ENCODE measurements around the gene SRF. TPM values are rescaled to one million over a fixed set of nuclear protein-coding genes. Genes with fewer than 3 reads are reported as not detected.

SRF gene
- total RNA-seq, 2 experiments from 2014 or later = 22.8 to 23.7 TPM

- Histone ChIP-seq H3K4me3 (ENCODE audit: low read length) (no peak overlapping the region), H3K36me3 (ENCODE audit: insufficient read depth, low read length) (peaks cover 37% of the 10 kb centered on the region), H3K9me3 (ENCODE audit: control insufficient read depth in 1 of 2, insufficient read depth in 1 of 2, low read length in 2 of 2) (no peaks in the 10 kb centered on the region), H3K27ac (ENCODE audit: low read depth in 1 of 2, low read length in 2 of 2) (no peak overlapping the region), H3K27me3 (ENCODE audit: control insufficient read depth in 1 of 2, insufficient read depth in 2 of 2, low read length in 2 of 2) (no peaks in the 10 kb centered on the region), H3K4me1 (ENCODE audit: insufficient read depth, low read length) (no peaks in the 10 kb centered on the region)
- no peak for TF ChIP-seq CTCF (IDR thresholded peaks at IDR 0.05)
- no peak overlapping the region for H3K27ac Mint-ChIP-seq
- no peak overlapping the region for H3K4me3 Mint-ChIP-seq
- ChIA-PET CTCF (interaction anchor here (0.8 kb wide), 1 partner anchor 24 kb away, joined by 4 read pairs; no protein-coding TSS in a partner anchor), POLR2A (no interaction called here)
- H3K36me3 Mint-ChIP-seq (ENCODE audit: low read depth) = peaks cover 47% of the 10 kb centered on the region
- no peaks in the 10 kb centered on the region for H3K4me1 Mint-ChIP-seq (ENCODE audit: low read depth)
- peak in 1 of 14 experiments; percentile 14 for DNase-seq
- intact Hi-C loops (cut with DNase I, micrococcal nuclease) = loop anchor here in 1 of 2 experiments (5.0 kb wide), 1 partner anchor 136 kb away; no protein-coding TSS in a partner anchor
- ATAC-seq (ENCODE audit: poor library complexity) = no peak
- H3K9me3 Mint-ChIP-seq = no peaks in the 10 kb centered on the region
- H3K27me3 Mint-ChIP-seq = no peaks in the 10 kb centered on the region
Observed at GRCh38 chr6:43205849-43206248, 34.8 kb downstream of the SRF start.

GRCh38 chr6:43207286-43207685 lies 36.2 kb downstream of the SRF start:
- intact Hi-C loops (cut with DNase I, micrococcal nuclease) = loop anchor here in 1 of 2 experiments (5.0 kb wide), 1 partner anchor 135 kb away; no protein-coding TSS in a partner anchor
- no peaks in the 10 kb centered on the region for H3K9me3 ChIP-seq (ENCODE audit: control insufficient read depth in 1 of 2, insufficient read depth in 1 of 2, low read length in 2 of 2)
- no peak overlapping the region for H3K4me3 ChIP-seq (ENCODE audit: low read length)
- ATAC-seq (ENCODE audit: poor library complexity) (no peak), DNase-seq (no peak)
- H3K27ac ChIP-seq (ENCODE audit: low read depth in 1 of 2, low read length in 2 of 2) = no peak overlapping the region
- no peaks in the 10 kb centered on the region for H3K4me1 Mint-ChIP-seq (ENCODE audit: low read depth)
- no peaks in the 10 kb centered on the region for H3K4me1 ChIP-seq (ENCODE audit: insufficient read depth, low read length)
- no peaks in the 10 kb centered on the region for H3K27me3 ChIP-seq (ENCODE audit: control insufficient read depth in 1 of 2, insufficient read depth in 2 of 2, low read length in 2 of 2)
- ChIA-PET POLR2A (no interaction called here), CTCF (no interaction called here)
- TF ChIP-seq CTCF (IDR thresholded peaks at IDR 0.05) = no peak
- H3K27ac Mint-ChIP-seq = no peak overlapping the region
- no peaks in the 10 kb centered on the region for H3K9me3 Mint-ChIP-seq
- no peak overlapping the region for H3K4me3 Mint-ChIP-seq
- H3K36me3 ChIP-seq (ENCODE audit: insufficient read depth, low read length) = peaks cover 36% of the 10 kb centered on the region
- peaks cover 40% of the 10 kb centered on the region for H3K36me3 Mint-ChIP-seq (ENCODE audit: low read depth)
- H3K27me3 Mint-ChIP-seq = no peaks in the 10 kb centered on the region

- peaks cover 22% of the 10 kb centered on the region for H3K36me3 ChIP-seq (ENCODE audit: insufficient read depth, low read length)
- H3K9me3 ChIP-seq (ENCODE audit: control insufficient read depth in 1 of 2, insufficient read depth in 1 of 2, low read length in 2 of 2) = no peaks in the 10 kb centered on the region
- peak in 1 of 14 experiments; percentile 20 for DNase-seq
- H3K27ac ChIP-seq (ENCODE audit: low read depth in 1 of 2, low read length in 2 of 2) = no peak overlapping the region
- no peaks in the 10 kb centered on the region for H3K27me3 Mint-ChIP-seq
- H3K9me3 Mint-ChIP-seq = no peaks in the 10 kb centered on the region
- intact Hi-C loops (cut with DNase I, micrococcal nuclease) = no loop called here
- CTCF ChIA-PET = no interaction called here
- no peak for TF ChIP-seq CTCF (IDR thresholded peaks at IDR 0.05)
- peaks cover 35% of the 10 kb centered on the region for H3K36me3 Mint-ChIP-seq (ENCODE audit: low read depth)
- no peak overlapping the region for H3K4me3 Mint-ChIP-seq
- H3K27ac Mint-ChIP-seq = no peak overlapping the region
- POLR2A ChIA-PET = no interaction called here
- H3K27me3 ChIP-seq (ENCODE audit: control insufficient read depth in 1 of 2, insufficient read depth in 2 of 2, low read length in 2 of 2) = no peaks in the 10 kb centered on the region
- no peaks in the 10 kb centered on the region for H3K4me1 ChIP-seq (ENCODE audit: insufficient read depth, low read length)
- no peak for ATAC-seq (ENCODE audit: poor library complexity)
- no peak overlapping the region for H3K4me3 ChIP-seq (ENCODE audit: low read length)
- no peaks in the 10 kb centered on the region for H3K4me1 Mint-ChIP-seq (ENCODE audit: low read depth)
Observed at GRCh38 chr6:43211955-43212354, 40.9 kb downstream of the SRF start.
